ENCODE measurements around the gene RNGTT. TPM values are rescaled to one million over a fixed set of nuclear protein-coding genes. Genes with fewer than 3 reads are reported as not detected.

Gene RNGTT
- total RNA-seq, 1 donor from 2014 or later: 12.3 TPM

GRCh38 chr6:88566746-88567534 is 396.5 kb downstream of the RNGTT start:
- Histone ChIP-seq H3K27me3 (no peaks in the 10 kb centered on the region), H3K27ac (no peak overlapping the region), H3K36me3 (no peaks in the 10 kb centered on the region), H3K4me3 (no peak overlapping the region), H3K4me1 (no peaks in the 10 kb centered on the region), H3K9me3 (no peaks in the 10 kb centered on the region)
- no peak for ATAC-seq
- TF ChIP-seq CTCF (IDR thresholded peaks at IDR 0.05): no peak
- no peak for DNase-seq
- intact Hi-C loops (cut with DNase I): no loop called here

GRCh38 chr6:88565836-88566235 is 397.6 kb downstream of the RNGTT start:
- intact Hi-C loops (cut with DNase I): no loop called here
- no peak for TF ChIP-seq CTCF (IDR thresholded peaks at IDR 0.05)
- ATAC-seq (no peak), DNase-seq (no peak)
- Histone ChIP-seq H3K4me1 (no peaks in the 10 kb centered on the region), H3K36me3 (no peaks in the 10 kb centered on the region), H3K27ac (no peak overlapping the region), H3K27me3 (no peaks in the 10 kb centered on the region), H3K9me3 (no peaks in the 10 kb centered on the region), H3K4me3 (no peak overlapping the region)

- intact Hi-C loops (cut with DNase I): no loop called here
- Histone ChIP-seq H3K27ac (no peak overlapping the region), H3K4me1 (no peaks in the 10 kb centered on the region), H3K4me3 (no peak overlapping the region), H3K27me3 (no peaks in the 10 kb centered on the region), H3K9me3 (no peaks in the 10 kb centered on the region), H3K36me3 (no peaks in the 10 kb centered on the region)
- no peak for DNase-seq
- no peak for TF ChIP-seq CTCF (IDR thresholded peaks at IDR 0.05)
- no peak for ATAC-seq
Measured at GRCh38 chr6:88565409-88565811, 398.0 kb downstream of the RNGTT start.

GRCh38 chr6:88563277-88563625 is 400.2 kb downstream of the RNGTT start:
- DNase-seq: no peak
- no peaks in the 10 kb centered on the region for H3K27me3 ChIP-seq
- no peaks in the 10 kb centered on the region for H3K36me3 ChIP-seq
- H3K9me3 ChIP-seq: no peaks in the 10 kb centered on the region
- H3K4me1 ChIP-seq: no peaks in the 10 kb centered on the region
- H3K4me3 ChIP-seq: no peak overlapping the region
- ATAC-seq: no peak
- no peak overlapping the region for H3K27ac ChIP-seq
- no peak for TF ChIP-seq CTCF (IDR thresholded peaks at IDR 0.05)
- intact Hi-C loops (cut with DNase I): no loop called here

GRCh38 chr6:88562353-88563276 is 400.8 kb downstream of the RNGTT start:
- ATAC-seq (no peak), DNase-seq (no peak)
- TF ChIP-seq CTCF (IDR thresholded peaks at IDR 0.05): no peak
- Histone ChIP-seq H3K4me3 (no peak overlapping the region), H3K9me3 (no peaks in the 10 kb centered on the region), H3K27me3 (no peaks in the 10 kb centered on the region), H3K36me3 (no peaks in the 10 kb centered on the region), H3K27ac (no peak overlapping the region), H3K4me1 (no peaks in the 10 kb centered on the region)
- intact Hi-C loops (cut with DNase I): no loop called here
